C4-2B (cell line): ENCODE data around the gene VAV3.
A peak's percentile ranks its signal among the peaks of the same experiment; 100 is the strongest.
"Not testable (repeated sequence)": the region's sequence is repeated elsewhere in the genome, so short reads cannot be mapped to it uniquely, and the experiment has no call there.

ENCODE experiments used
- H3K27ac ChIP-seq: fragments of 450-650 bp; 2 replicates; pipeline ENCODE4 v1.5.1; 2017
- ZFX ChIP-seq: fragments of 450-650 bp; IDR thresholded peaks from 2 replicates; pipeline ENCODE4 v1.6.1; 2017
- TF ChIP-seq, protein P1 (sequence below): fragments of 450-650 bp; conservative IDR thresholded peaks from 2 replicates; pipeline ENCODE4 v1.5.1; 2017; ENCODE audit warnings: mild to moderate bottlenecking

Gene VAV3

DNA sequence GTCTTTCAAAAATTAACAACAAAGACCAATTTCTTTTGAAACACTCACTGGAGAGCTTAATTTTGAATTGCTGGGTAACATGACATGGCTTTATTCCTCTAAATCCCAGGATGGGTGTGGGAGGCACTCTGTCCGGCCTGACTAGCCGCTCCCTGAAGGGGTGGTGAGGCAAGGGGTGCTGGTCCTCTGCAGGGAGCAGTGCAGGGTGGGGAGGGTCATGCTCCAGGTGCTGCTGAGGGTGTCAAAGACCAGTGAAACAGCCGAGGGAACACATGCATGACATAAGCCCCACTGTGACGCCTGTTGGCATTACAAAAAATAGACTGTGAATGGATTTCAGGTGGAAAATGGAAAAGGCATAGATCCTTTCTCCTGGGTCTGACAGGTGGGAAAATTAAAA lies 223.7 kb downstream of the VAV3 start:
- H3K27ac ChIP-seq = peak overlapping the region; percentile 41; the same call in 1 of the 2 replicates
- TF ChIP-seq, protein P1, sequence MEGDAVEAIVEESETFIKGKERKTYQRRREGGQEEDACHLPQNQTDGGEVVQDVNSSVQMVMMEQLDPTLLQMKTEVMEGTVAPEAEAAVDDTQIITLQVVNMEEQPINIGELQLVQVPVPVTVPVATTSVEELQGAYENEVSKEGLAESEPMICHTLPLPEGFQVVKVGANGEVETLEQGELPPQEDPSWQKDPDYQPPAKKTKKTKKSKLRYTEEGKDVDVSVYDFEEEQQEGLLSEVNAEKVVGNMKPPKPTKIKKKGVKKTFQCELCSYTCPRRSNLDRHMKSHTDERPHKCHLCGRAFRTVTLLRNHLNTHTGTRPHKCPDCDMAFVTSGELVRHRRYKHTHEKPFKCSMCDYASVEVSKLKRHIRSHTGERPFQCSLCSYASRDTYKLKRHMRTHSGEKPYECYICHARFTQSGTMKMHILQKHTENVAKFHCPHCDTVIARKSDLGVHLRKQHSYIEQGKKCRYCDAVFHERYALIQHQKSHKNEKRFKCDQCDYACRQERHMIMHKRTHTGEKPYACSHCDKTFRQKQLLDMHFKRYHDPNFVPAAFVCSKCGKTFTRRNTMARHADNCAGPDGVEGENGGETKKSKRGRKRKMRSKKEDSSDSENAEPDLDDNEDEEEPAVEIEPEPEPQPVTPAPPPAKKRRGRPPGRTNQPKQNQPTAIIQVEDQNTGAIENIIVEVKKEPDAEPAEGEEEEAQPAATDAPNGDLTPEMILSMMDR = no peak
- no peak for TF ChIP-seq ZFX

DNA sequence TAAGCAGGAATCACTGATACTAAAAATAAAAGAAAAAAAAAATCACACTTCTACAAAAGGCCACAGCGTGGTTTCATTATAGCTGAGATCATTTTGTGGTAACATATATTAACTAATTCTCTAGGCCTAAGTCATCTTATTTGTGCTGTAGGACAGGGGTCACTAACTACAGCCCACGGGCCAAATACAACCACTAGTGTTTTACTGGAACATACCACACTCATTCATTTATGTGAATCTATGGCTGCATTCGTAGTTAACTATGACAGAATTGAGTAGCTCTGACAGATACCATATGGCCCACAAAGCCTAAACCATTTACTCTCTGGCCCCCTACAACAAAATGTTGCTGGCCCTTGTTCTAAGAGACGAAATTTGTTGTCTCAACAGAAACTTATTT lies 224.4 kb downstream of the VAV3 start:
- H3K27ac ChIP-seq = no peak overlapping the region
- TF ChIP-seq ZFX = no peak
- TF ChIP-seq, protein P1 = no peak

DNA sequence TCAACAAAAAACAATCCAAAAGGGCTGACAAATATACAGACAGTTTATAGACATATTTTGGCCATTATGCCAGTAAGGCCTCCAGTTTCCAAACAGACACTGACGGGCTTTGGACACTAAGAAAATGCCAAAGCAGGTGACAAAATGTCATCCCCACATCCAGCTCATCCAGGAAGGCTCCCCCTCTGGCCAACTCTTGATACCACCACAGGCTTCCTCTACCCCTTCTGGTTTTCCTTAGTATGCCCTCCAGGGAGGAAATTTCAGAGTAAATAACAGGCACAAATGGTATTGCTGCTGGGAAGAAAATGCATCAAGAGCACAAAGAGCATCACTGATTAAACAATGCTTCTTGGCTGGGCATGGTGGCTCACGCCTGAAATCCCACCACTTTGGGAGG lies 225.3 kb downstream of the VAV3 start:
- TF ChIP-seq, protein P1 = peak; percentile 30
- TF ChIP-seq ZFX = no peak
- peak overlapping the region; percentile 92 for H3K27ac ChIP-seq

DNA sequence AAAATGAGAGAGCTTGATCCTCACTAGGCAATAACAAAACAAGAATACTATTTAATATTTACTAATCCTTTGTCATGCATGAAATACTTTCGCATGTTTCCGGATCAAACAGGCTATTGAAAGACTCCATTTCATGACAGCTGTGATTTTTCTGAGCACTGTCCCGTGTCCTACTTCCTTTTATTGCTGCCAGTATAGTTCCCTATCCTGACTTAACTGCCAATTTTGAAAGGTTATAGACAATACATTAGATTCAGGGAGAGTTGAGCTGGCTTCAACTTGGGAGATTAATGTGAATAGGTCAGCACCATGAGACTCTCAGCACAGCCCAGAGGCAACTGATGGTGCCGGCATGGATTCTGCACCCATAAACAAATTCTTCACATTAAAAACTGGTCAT lies 225.8 kb downstream of the VAV3 start:
- H3K27ac ChIP-seq = peak overlapping the region; percentile 92
- TF ChIP-seq, protein P1 = no peak
- no peak for TF ChIP-seq ZFX

DNA sequence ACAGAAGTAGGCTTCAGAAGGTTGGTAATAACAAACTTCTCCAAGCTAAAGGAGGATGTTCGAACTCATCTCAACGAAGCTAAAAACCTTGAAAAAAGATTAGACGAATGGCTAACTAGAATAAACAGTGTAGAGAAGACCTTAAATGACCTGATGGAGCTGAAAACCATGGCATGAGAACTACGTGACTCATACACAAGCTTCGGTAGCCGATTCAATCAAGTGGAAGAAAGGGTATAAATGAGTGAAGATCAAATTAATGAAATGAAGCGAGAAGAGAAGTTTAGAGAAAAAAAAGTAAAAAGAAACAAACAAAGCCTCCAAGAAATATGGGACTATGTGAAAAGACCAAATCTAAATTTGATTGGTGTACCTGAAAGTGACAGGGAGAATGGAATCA lies 231.6 kb downstream of the VAV3 start:
- not testable (repeated sequence) for H3K27ac ChIP-seq

DNA sequence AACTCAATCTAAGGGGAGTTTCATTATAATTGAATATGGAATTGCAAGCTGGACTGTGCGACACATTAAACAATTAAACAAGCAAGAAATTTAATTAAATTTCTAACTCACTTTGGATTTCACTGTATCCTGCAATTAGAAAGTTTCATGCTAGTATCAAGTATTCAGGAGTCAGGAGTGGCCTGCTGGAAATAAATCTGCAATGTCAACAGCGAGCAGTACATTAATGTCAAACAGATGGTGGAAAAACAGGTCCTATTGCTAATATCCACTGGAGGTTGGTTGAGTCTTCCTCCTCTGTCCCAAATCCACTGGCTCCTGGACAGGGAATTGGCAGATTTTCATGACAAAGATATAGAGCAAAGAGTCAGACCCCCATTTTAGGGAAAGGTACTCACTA lies 237.1 kb downstream of the VAV3 start:
- H3K27ac ChIP-seq = no peak overlapping the region
- TF ChIP-seq ZFX = no peak
- TF ChIP-seq, protein P1 = no peak

DNA sequence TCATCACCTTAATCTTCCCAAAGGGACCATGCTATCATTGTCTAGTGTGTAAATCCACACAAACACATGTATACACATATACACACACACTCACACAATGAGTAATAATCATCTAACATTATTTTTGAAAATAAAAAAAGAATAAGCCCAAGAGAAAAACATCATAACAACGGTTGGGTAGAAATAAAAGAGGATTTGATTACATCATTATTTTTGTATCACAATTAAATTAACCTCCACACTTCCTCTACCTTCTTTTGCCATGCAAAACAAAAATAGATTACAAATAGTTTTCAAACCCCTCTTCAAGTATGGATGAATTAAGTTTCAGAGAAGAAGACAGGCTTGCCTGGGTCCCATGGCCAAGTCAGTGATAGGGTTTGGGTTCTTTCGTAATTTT lies 238.1 kb downstream of the VAV3 start:
- no peak overlapping the region for H3K27ac ChIP-seq
- TF ChIP-seq, protein P1 = no peak
- TF ChIP-seq ZFX = no peak

DNA sequence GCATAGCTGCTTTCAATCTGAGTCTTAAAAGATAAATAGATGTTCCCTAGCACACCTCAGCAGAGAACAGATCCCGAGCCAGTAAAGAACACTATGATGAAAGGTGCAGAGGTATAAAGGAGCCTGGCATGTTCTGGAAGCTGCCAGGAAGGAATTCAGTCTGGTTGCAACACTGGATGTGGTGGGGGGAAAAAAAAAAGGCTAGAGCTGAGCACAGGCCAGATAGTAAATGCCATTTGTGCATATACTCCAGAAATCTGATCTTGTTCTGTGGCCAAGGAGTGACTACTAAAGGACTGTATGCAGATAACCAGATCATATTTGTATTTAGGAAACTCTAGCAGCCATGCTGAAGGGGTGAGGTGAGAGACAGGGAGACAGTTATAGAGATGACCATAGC lies 240.3 kb downstream of the VAV3 start:
- no peak for TF ChIP-seq ZFX
- TF ChIP-seq, protein P1 = no peak
- H3K27ac ChIP-seq = no peak overlapping the region

DNA sequence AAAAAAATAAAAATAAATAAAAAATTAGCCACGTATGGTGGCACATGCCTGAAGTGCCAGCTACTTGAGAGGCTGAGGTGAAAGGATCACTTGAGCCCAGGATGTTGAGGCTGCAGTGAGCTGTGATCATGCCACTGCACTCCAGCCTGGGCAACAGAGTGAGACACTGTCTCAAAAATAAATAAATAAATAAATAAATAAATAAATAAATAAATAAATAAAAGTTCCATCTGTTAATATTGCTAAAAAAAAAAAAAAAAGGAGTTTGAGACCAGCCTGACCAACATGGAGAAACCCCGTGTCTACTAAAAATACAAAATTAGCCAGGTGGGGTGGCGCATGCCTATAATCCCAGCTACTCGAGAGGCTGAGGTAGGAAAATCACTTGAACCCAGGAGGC lies 244.8 kb downstream of the VAV3 start:
- H3K27ac ChIP-seq = not testable (repeated sequence)
